M059J (cell line): ENCODE data around the gene PACS2. TPM values are rescaled to one million over a fixed set of nuclear protein-coding genes. Genes with fewer than 3 reads are reported as not detected.

Experiments used
- DNase-seq: peaks from one replicate; pipeline ENCODE4 v3.0.0-alpha.2; 2012; ENCODE audit warnings: low read depth
- total RNA-seq: library from RNA; depleted of rRNA; stranded (reverse); fragments of >200 nt; shearing (Covaris generic); gene quantifications from 2 replicates; pipeline ENCODE4 v1.2.3, GENCODE V29; 2014

PACS2 gene
- total RNA-seq, 1 experiment from 2014 or later, result 24.7 TPM

GRCh38 chr14:105384605-105385321 is 70.2 kb downstream of the PACS2 start:
- DNase-seq, result no peak

GRCh38 chr14:105385322-105385637 is 70.7 kb downstream of the PACS2 start:
- no peak for DNase-seq

- DNase-seq, result no peak
Measured at GRCh38 chr14:105385698-105386365, 71.3 kb downstream of the PACS2 start.

- DNase-seq, result no peak
Measured at GRCh38 chr14:105386581-105387529, 72.3 kb downstream of the PACS2 start.

- no peak for DNase-seq
Measured at GRCh38 chr14:105387530-105387922, 73.0 kb downstream of the PACS2 start.

GRCh38 chr14:105388110-105388951 is 73.8 kb downstream of the PACS2 start:
- no peak for DNase-seq

- no peak for DNase-seq
Measured at GRCh38 chr14:105388976-105389375, 74.4 kb downstream of the PACS2 start.

GRCh38 chr14:105389534-105389933 is 75.0 kb downstream of the PACS2 start:
- no peak for DNase-seq

GRCh38 chr14:105389976-105390848 is 75.7 kb downstream of the PACS2 start:
- no peak for DNase-seq

GRCh38 chr14:105390849-105391500 is 76.4 kb downstream of the PACS2 start:
- no peak for DNase-seq

- DNase-seq, result no peak
Measured at GRCh38 chr14:105391541-105391940, 77.0 kb downstream of the PACS2 start.

GRCh38 chr14:105392131-105393090 is 77.9 kb downstream of the PACS2 start:
- no peak for DNase-seq

- DNase-seq, result no peak
Measured at GRCh38 chr14:105393151-105393550, 78.6 kb downstream of the PACS2 start.

GRCh38 chr14:105394714-105395537 is 80.4 kb downstream of the PACS2 start:
- DNase-seq, result no peak

- DNase-seq, result no peak
Measured at GRCh38 chr14:105395538-105395854, 80.9 kb downstream of the PACS2 start.

- DNase-seq, result no peak
Measured at GRCh38 chr14:105397350-105397931, 82.9 kb downstream of the PACS2 start.

- peak; percentile 64 for DNase-seq
Measured at GRCh38 chr14:105398044-105398725, 83.6 kb downstream of the PACS2 start, which contains the start of gene TEX22. TSS of gene TEX22 (plus strand) at chr14:105398538. CDS start at chr14:105399341, 803 bp downstream.
